ENCODE measurements around the gene CTNNA3. TPM values are rescaled to one million over a fixed set of nuclear protein-coding genes. Genes with fewer than 3 reads are reported as not detected.

The CTNNA3 gene
- total RNA-seq, 1 experiment from 2014 or later: 0.02 TPM

DNA sequence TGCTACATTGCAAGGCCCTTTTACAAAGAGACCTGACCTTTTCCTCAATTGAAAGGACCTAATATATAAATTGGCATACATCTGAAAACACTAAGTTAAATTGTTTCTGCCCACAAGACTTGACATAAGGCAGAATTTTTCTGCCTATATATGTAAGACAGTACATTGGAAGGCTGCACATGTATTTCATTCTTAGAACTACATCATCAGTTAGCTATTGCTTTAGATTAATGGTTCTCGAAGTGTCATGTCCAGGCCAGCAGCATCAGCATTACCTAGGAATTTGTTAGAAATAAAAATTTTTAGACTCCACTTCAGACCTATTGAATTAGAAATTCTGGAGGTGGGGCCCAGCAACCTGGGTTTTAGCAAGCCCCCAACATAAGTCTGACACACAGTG is 396.2 kb downstream of the CTNNA3 start:
- intact Hi-C loops (cut with micrococcal nuclease): no loop called here

DNA sequence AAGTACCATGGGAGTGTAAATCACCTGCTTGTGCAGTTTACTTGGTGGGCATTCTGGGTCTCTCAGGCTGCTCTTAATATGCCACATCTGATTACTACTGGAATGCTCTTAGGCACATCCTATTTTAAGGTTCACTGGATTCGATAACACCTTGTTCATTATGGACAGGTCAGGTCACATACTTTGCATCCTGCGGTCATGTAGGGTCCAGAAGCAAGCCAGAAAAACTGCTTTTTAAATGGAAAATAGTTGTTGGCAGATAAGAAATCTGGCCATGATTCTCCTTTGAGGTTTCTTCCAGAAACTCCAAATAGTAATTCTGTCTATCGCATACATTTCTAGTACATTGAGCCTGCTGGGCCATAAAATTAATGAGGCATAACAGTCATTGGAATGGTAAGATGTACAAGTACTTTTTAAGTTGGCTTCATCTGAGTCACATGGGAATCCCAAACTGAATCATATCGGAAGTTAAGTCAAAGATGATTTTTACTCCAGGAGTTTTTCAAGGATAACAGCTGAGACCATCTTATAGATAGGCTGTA is 398.3 kb downstream of the CTNNA3 start:
- Mint-ChIP-seq H3K27ac (ENCODE audit: low read depth, unreplicated experiment) (no peak overlapping the region), H3K4me1 (ENCODE audit: insufficient read depth, unreplicated experiment) (no peaks in the 10 kb centered on the region), H3K9me3 (ENCODE audit: unreplicated experiment) (no peaks in the 10 kb centered on the region), H3K4me3 (ENCODE audit: unreplicated experiment) (no peak overlapping the region), H3K36me3 (ENCODE audit: insufficient read depth, unreplicated experiment) (no peaks in the 10 kb centered on the region), H3K27me3 (ENCODE audit: insufficient read depth, unreplicated experiment) (no peaks in the 10 kb centered on the region)
- CTCF ChIA-PET: no interaction called here
- BruUV-seq (replicated peaks): no TSS peak
- TF ChIP-seq, protein P1, sequence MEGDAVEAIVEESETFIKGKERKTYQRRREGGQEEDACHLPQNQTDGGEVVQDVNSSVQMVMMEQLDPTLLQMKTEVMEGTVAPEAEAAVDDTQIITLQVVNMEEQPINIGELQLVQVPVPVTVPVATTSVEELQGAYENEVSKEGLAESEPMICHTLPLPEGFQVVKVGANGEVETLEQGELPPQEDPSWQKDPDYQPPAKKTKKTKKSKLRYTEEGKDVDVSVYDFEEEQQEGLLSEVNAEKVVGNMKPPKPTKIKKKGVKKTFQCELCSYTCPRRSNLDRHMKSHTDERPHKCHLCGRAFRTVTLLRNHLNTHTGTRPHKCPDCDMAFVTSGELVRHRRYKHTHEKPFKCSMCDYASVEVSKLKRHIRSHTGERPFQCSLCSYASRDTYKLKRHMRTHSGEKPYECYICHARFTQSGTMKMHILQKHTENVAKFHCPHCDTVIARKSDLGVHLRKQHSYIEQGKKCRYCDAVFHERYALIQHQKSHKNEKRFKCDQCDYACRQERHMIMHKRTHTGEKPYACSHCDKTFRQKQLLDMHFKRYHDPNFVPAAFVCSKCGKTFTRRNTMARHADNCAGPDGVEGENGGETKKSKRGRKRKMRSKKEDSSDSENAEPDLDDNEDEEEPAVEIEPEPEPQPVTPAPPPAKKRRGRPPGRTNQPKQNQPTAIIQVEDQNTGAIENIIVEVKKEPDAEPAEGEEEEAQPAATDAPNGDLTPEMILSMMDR (IDR thresholded peaks at IDR 0.05; ENCODE audit: unreplicated experiment): no peak
- POLR2A ChIA-PET: no interaction called here
- intact Hi-C loops (cut with micrococcal nuclease): no loop called here
- DNase-seq (ENCODE audit: unreplicated experiment): no peak

More for the DNA sequence above, 396.2 kb downstream of the CTNNA3 start:
- Mint-ChIP-seq H3K27me3 (ENCODE audit: insufficient read depth, unreplicated experiment) (peaks cover 8% of the 10 kb centered on the region), H3K4me1 (ENCODE audit: insufficient read depth, unreplicated experiment) (no peaks in the 10 kb centered on the region), H3K9me3 (ENCODE audit: unreplicated experiment) (no peaks in the 10 kb centered on the region), H3K27ac (ENCODE audit: low read depth, unreplicated experiment) (no peak overlapping the region), H3K4me3 (ENCODE audit: unreplicated experiment) (no peak overlapping the region), H3K36me3 (ENCODE audit: insufficient read depth, unreplicated experiment) (no peaks in the 10 kb centered on the region)
- CTCF ChIA-PET: interaction anchor here (0.6 kb wide), 1 partner anchor 11 kb away, joined by 3 read pairs; no protein-coding TSS in a partner anchor
- POLR2A ChIA-PET: no interaction called here
- BruUV-seq (replicated peaks): no TSS peak
- TF ChIP-seq, protein P1 (IDR thresholded peaks at IDR 0.05; ENCODE audit: unreplicated experiment): no peak
- DNase-seq (ENCODE audit: unreplicated experiment): no peak

- DNase-seq (ENCODE audit: unreplicated experiment): no peak
- TF ChIP-seq, protein P1 (IDR thresholded peaks at IDR 0.05; ENCODE audit: unreplicated experiment): no peak
- Mint-ChIP-seq H3K36me3 (ENCODE audit: insufficient read depth, unreplicated experiment) (no peaks in the 10 kb centered on the region), H3K9me3 (ENCODE audit: unreplicated experiment) (no peaks in the 10 kb centered on the region), H3K4me1 (ENCODE audit: insufficient read depth, unreplicated experiment) (no peaks in the 10 kb centered on the region), H3K27me3 (ENCODE audit: insufficient read depth, unreplicated experiment) (no peaks in the 10 kb centered on the region), H3K27ac (ENCODE audit: low read depth, unreplicated experiment) (no peak overlapping the region), H3K4me3 (ENCODE audit: unreplicated experiment) (no peak overlapping the region)
- BruUV-seq (replicated peaks): no TSS peak
- intact Hi-C loops (cut with micrococcal nuclease): no loop called here
- POLR2A ChIA-PET: no interaction called here
- CTCF ChIA-PET: interaction anchor here (3.1 kb wide), 1 partner anchor 9 kb away, joined by 11 read pairs; no protein-coding TSS in a partner anchor
Observed at GRCh38 chr10:67296926-67297325, 399.1 kb downstream of the CTNNA3 start.

DNA sequence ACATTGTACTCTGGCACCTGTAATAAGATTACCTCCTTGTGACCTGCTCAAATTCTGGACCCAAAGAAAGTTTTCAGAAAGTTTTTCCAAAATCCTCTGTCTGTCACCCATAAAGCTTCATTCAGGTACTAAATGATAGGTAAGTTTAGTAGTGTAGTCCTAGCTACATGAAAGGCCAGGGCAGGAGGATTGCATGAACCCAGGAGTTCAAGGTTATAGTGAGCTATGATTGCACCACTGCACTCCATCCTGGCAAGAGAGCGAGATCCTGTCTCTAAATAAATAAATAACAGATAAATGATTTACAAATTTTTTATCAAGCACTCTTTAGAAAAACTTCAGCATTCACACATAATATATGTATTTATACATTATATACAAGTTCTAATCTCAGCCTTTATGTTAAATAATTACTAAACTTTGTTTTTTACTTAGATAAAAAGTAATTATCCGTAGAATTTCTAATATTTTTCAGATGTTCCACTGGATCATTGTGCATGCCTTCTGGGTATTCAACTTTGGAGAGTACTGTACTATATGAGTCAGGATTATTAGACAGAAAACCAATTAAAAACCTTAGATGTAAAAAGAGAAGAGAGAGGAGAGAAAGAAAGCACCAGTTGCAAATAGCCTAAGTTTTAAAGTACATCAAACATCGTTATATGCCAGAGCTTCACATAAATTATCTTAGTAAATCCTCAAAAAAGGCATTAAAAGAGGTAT is 407.1 kb downstream of the CTNNA3 start:
- Mint-ChIP-seq H3K36me3 (ENCODE audit: insufficient read depth, unreplicated experiment) (no peaks in the 10 kb centered on the region), H3K27ac (ENCODE audit: low read depth, unreplicated experiment) (no peak overlapping the region), H3K4me1 (ENCODE audit: insufficient read depth, unreplicated experiment) (no peaks in the 10 kb centered on the region), H3K4me3 (ENCODE audit: unreplicated experiment) (no peak overlapping the region), H3K27me3 (ENCODE audit: insufficient read depth, unreplicated experiment) (no peaks in the 10 kb centered on the region), H3K9me3 (ENCODE audit: unreplicated experiment) (no peaks in the 10 kb centered on the region)
- TF ChIP-seq, protein P1 (IDR thresholded peaks at IDR 0.05; ENCODE audit: unreplicated experiment): no peak
- no TSS peak for BruUV-seq (replicated peaks)
- POLR2A ChIA-PET: interaction anchor here (0.6 kb wide), 1 partner anchor 30 kb away, joined by 3 read pairs; no protein-coding TSS in a partner anchor
- CTCF ChIA-PET: no interaction called here
- intact Hi-C loops (cut with micrococcal nuclease): no loop called here
- no peak for DNase-seq (ENCODE audit: unreplicated experiment)
